NCI-H460 (cell line): ENCODE data around the gene LRIT2. TPM values are rescaled to one million over a fixed set of nuclear protein-coding genes. Genes with fewer than 3 reads are reported as not detected.

Experiments used
- total RNA-seq: library from RNA; depleted of rRNA; stranded (reverse); fragments of >200 nt; shearing (Covaris generic); gene quantifications from 2 replicates; pipeline ENCODE4 v1.2.3, GENCODE V29; 2014; rRNA removed

Gene LRIT2
- total RNA-seq, 1 experiment from 2014 or later = not detected

Other genes with a start within 250 kb of the LRIT2 start
- 692 and 730 TPM in 2 replicates for gene GHITM, start 86.0 kb downstream of the LRIT2 start, total RNA-seq
- not detected in 2 replicates for gene GPR15LG, start 51.7 kb downstream of the LRIT2 start, total RNA-seq
- 0.07 and 0.35 TPM in 2 replicates for gene CDHR1, start 31.0 kb downstream of the LRIT2 start, total RNA-seq
- gene LRIT1, start 16.0 kb upstream of the LRIT2 start, total RNA-seq = not detected in 2 replicates
- not detected in 2 replicates for gene RGR, start 19.5 kb upstream of the LRIT2 start, total RNA-seq
- 24.3 and 25.0 TPM in 2 replicates for gene CCSER2, start 103.0 kb upstream of the LRIT2 start, total RNA-seq